HG02763 (cell line): ENCODE measurements around the gene LYRM2.

ENCODE experiments used
- ATAC-seq: cut with Tn5 transposase; IDR thresholded peaks from one replicate; pipeline ENCODE4 v1.9.1; 2021; ENCODE audit warnings: mild to moderate bottlenecking, moderate library complexity; ENCODE audit not compliant: unreplicated experiment

LYRM2 gene, protein sequence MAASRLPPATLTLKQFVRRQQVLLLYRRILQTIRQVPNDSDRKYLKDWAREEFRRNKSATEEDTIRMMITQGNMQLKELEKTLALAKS

GRCh38 chr6:89638320-89639195 lies at the start of gene LYRM2:
Gene LYRM2 (minus strand): TSS chr6:89638747. CDS start chr6:89638716, 31 bp downstream.
- ATAC-seq = peak; percentile 98

DNA sequence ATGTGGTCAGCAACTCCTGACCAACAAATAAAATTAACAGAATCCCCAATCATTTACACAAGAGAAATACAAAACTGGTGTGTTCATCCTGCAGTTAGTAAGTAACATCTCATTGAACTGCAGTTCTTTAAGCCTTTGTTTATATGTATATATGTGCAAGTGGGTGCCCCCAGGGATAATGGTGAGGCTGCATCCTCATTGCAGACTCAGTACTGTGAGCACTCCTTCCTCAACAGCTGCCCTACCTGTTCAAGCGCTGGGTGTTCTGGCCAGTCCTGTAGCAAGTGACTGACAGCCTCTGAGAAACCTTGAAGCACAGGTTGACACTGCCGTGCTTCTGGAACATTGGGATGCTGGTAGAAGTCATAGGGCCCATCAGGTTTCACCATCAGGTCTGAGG lies 49.8 kb upstream of the LYRM2 start:
- no peak for ATAC-seq

GRCh38 chr6:89685311-89685710 lies 46.8 kb upstream of the LYRM2 start:
- no peak for ATAC-seq

GRCh38 chr6:89682991-89683390 lies 44.4 kb upstream of the LYRM2 start:
- ATAC-seq = no peak

DNA sequence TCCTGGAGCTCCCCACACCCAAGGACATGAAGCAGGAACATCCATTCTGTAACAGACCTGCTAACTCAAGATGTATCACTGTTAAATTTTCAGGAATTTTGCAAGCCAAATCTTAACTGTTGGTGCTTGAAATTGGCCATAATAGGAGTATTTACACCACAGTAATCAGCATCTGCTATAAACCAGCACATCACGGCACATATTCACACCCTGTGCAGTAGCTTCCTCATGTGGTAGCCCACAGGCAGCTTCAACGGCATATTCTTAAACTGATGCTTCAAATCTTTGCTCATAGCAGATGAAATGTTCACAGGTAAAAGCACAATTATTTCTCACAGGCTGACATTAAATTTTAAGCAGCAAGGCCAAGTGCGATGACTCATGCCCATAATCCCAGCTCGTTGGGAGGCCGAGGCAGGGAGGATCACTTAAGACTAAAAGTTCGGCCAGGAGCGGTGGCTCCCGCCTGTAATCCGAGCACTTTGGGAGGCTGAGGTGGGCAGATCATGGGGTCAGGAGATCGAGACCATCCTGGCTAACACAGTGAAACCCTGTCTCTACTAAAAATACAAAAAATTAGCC lies 43.5 kb upstream of the LYRM2 start:
- no peak for ATAC-seq

DNA sequence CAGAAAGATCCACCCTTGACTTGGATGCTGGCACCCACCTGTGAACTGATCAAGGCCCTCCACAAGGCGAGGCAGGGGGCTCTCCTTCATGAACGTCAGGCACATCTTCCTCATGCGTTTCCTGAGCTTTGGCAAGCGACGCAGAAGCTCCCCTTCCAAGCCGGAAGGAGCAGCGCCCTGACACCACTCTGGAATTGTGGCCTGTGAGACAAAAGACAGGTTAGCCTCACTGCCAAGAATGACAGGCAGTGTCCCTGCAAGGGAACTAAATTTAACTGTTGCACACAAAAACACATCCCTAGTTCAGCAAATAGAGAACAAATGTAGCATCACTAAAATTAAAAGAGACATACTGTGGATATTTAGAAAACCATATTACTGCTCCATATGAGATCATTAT lies 42.0 kb upstream of the LYRM2 start:
- ATAC-seq = no peak

- ATAC-seq = no peak
Observed at GRCh38 chr6:89680150-89680549, 41.6 kb upstream of the LYRM2 start.

DNA sequence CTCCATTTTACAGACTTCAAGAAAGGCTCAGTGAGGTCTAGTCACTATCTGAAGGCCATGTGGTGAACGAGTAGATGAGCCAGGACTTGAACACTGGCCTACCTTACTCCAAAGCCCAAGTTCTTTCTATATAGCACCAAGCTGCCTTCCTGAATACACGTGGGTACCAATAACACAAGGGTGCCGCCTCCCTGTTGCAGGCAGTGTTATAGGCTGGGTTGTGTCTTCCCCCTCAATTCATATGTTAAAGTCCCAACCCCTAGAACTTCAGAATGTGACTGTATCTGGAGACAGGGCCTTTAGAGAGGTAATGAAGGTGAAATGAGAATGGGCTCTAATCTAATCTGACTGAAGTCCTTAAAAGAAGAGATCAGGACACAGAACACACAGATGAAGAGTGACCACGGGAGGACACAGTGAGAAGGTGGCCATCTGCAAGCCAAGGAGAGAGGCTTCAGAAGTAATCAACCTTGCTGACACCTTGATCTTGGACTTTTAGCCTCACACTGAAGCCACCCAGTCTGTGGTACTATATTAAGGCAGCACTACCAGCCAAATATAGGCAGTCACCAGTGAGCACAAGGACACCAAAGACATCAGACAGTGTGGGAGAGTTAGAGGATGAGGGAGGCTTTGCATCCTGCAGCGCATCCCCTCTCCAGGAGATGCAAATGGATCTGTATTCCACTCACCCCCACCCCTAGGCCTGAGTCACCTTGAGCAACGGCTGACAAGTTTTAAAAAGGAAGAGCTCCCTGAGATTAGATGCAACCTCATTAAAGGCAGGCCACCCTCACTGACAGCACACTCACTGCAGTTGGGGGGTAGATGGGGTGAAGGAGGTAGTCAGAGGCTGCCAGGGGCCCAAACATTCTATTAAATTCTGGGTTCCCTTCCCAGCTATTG lies 40.9 kb upstream of the LYRM2 start:
- no peak for ATAC-seq

DNA sequence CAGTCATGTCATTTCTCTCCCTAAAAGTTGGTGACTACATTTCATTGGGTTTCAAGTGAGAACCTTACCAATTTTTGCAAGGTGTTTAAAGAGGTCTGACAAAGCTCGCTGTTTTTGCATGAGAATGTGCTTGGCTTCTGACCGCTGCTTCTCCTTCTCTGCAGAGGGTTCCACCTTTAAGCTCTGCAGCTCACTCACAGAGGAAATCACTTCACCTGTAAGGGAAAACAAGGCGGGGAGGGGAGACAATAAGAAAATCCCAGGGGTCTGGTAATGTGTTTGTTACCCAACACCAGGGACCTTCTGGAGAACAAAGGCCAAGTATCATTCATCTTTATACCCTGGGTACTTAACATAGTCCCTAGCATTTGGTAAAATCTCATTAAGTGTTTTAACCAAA lies 40.0 kb upstream of the LYRM2 start:
- no peak for ATAC-seq

GRCh38 chr6:89675949-89676748 lies 37.6 kb upstream of the LYRM2 start:
- ATAC-seq = no peak

DNA sequence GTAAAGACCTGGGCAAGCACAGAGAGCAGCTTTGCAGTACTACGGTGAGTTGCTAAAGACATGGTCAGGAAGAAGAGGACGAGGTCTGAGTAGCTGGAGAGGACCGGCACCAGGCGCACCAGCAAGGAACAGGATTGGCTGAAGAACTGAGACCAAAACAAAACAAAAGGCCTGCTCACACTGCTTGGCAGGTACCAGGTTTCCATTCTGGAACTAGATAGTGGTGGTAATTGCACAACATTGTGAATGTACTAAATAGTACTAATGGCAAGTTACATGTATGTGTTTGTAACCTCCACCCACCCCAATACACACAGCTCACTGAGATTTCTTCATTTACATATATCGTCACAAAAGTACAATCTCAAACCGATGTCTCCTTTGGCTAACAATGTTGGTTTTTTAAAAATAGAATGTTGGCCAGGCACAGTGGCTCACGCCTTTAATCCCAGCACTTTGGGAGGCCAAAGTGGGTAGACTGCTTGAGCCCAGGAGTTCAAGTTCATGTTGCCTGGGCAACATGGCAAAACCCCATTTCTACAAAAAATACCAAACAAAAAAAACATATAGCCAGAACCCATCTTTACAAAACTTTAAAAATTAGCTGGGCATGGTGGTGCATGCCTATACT lies 32.5 kb upstream of the LYRM2 start:
- ATAC-seq = no peak

DNA sequence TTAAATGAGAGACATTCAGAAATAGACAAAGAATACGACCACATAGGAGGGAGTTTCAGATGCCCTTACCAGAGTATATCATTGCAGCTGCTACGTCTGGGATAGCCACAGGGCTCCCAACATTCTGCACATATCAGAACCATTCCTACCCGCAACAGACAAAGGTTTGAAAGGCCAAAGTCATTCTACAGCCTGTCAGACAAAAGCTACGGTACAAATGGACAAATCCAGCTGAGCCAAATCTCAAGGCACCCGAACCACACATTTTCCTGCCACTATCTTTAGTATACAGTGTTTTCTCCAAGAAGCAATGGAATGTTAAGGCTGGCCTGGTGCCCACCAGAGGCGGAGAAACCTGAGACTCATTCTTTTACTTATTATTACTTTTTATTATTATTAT lies 30.5 kb upstream of the LYRM2 start:
- no peak for ATAC-seq

GRCh38 chr6:89667872-89668556 lies 29.5 kb upstream of the LYRM2 start:
- no peak for ATAC-seq

DNA sequence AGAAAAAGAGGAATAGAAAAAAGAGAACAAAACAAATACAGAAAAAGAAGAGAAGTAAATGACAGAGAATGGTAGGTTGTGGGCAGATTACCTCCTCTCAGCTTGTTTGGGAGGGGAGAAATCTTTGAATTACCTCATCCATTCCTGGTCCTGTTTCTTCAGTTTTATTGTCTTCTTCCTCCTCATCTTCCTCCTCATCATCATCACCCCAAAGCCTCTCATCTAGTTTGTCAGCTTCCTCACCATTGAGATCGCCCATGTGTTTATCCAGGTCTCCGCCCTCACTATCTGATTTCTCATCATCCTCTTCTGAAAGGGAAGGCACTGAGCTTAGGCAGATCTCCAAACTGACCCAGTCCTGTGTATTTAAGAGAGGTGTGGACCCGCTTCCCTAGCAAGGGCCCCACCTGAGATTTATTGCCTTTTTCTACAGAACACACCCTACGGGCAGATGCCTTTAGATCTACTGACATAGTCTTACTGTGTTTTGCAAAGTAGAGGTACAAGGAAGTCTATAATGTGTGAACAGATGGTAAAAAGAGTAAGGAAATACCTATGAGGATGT lies 24.2 kb upstream of the LYRM2 start:
- ATAC-seq = no peak

GRCh38 chr6:89661559-89661958 lies 23.0 kb upstream of the LYRM2 start:
- ATAC-seq = no peak

DNA sequence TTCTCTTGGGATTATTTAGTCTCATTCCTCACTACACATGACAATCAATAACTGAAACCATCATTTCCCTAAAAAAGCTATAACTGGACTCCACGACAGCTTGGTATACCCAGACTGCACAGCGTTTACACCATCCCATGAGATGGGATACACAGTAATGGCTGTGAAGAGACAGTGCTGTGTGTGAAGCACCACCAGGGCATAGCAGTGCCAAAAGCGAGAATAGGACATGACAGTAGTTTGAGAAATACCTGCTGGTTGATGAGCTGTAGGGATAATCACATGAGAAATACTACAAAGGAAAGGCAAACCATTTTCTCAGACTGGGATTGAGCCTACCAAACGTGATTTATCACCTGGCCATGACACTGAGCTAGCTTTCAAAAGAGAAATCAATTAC lies 22.4 kb upstream of the LYRM2 start:
- ATAC-seq = no peak

DNA sequence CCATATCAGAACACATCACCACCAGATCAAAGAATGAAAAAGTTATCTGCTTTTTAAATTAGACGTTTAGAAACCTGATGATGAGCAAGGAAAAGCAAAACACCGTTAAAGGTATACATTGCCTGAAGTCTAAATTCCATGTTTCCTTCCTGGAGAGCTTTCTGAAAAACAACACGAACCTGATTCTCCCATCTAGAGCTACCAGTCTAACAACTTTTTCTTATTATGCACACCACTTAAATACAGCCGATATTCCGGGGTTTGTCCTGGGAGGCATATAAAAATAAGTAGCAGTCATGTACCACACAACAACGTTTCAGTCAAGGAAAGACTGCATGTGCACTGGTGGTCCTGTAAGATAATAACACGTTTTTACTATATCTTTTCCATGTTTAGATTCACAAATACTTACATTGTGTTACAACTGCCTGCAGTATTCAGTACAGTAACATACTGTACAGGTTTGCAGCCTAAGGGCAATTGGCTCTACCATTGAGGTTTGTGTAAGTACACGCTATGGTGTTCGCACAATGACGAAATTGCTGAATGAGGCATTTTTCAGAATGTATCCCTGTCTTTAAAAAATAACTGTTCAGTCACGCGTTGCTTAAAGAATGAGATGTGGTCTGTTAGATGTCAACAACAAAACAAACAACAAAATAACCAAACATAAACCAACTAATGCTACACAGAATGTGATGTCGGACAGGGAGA lies 19.1 kb upstream of the LYRM2 start:
- no peak for ATAC-seq

DNA sequence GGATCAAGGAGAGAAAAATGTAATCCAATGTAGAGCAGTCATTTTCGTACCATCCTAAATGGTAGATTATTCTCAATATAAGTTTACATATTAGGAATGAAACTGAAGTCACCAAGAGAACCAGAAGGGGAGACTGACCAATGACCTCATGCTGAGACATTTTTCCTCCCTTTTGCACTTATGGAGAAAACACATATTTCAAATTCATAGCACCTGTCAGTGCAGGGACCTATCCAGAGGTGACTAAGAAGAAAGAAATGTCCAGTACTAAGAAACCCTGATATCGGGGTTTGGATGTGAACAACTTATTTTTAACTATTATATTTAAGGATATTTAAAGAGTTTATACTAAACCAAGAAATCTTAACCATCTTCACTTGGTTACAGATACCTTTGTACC lies 16.6 kb upstream of the LYRM2 start:
- ATAC-seq = no peak

DNA sequence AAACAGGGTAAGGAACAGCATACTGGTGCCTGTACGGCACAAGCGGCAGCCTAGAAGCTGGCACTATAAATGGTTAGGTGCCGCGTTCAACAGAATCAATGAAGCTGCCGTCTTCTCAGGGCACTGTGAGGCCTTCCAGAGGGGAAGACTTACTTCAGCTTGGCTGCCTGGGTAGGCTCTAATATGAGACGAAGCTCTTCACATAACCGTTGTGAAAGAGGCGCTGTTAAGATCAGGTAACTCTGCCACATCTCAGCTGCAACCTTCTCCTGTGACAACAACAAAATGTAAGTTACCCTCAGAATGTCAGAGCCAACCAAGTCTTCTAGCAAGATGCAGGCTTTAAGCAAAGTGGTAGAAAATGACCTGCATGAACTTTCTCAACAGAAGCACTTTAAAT lies 12.0 kb upstream of the LYRM2 start:
- ATAC-seq = no peak
